K562 (cell line): ENCODE results near the gene UBAC2. TPM values are rescaled to one million over a fixed set of nuclear protein-coding genes. Genes with fewer than 3 reads are reported as not detected.

Experiments used
- ATF1 ChIP-seq, 2 experiments: fragments of 450-650 bp in 1 of 2; IDR thresholded peaks; 2 replicates each; pipeline ENCODE4 v1.6.1; 2016; ENCODE audit warnings: missing compliant biosample characterization in 1 of 2, missing genetic modification characterization in 1 of 2
- CBFA2T3 ChIP-seq: fragments of 450-650 bp; IDR thresholded peaks from 2 replicates; pipeline ENCODE4 v1.6.1; 2017
- CHCHD3 ChIP-seq: fragments of 250-450 bp; sonication (Bioruptor Pico); IDR thresholded peaks from 2 replicates; pipeline ENCODE4 v2.1.2; 2022; ENCODE audit warnings: mild to moderate bottlenecking
- DMBX1 ChIP-seq: fragments of 250-450 bp; sonication (Bioruptor Pico); IDR thresholded peaks from 2 replicates; pipeline ENCODE4 v1.8.0; 2022; ENCODE audit warnings: inconsistent platforms, mild to moderate bottlenecking, moderate library complexity, borderline replicate concordance
- ELF4 ChIP-seq: fragments of 450-650 bp; formaldehyde crosslinking; IDR thresholded peaks from 2 replicates; pipeline ENCODE4 v1.4.0; 2022; ENCODE audit warnings: missing genetic modification characterization
- FOSL1 ChIP-seq: fragments of 200-800 bp; sonication (Bioruptor generic); conservative IDR thresholded peaks from 2 replicates; pipeline ENCODE4 v1.6.1; 2016; ENCODE audit warnings: missing genetic modification characterization, missing compliant biosample characterization
- HDAC1 ChIP-seq, 2 experiments: fragments of 450-650 bp; IDR thresholded peaks; 2 replicates each; pipeline ENCODE4 v1.6.1; 2016 to 2017; ENCODE audit warnings: inconsistent platforms in 1 of 2, mild to moderate bottlenecking in 1 of 2, moderate library complexity in 1 of 2
- HMGN3 ChIP-seq: IDR thresholded peaks from 2 replicates; pipeline ENCODE4 v1.6.1; 2011; ENCODE audit warnings: borderline replicate concordance, low read depth, mild to moderate bottlenecking, mixed read lengths, low read length; ENCODE audit not compliant: insufficient read length; ENCODE audit errors: extremely low read depth
- JUND ChIP-seq, 2 experiments: IDR thresholded peaks; 2 replicates in 1 of 2; 3 replicates in 1 of 2; pipeline ENCODE4 v1.6.1; 2011; ENCODE audit warnings: borderline replicate concordance in 2 of 2, low read depth in 2 of 2, low read length in 2 of 2, improper control_type of control experiment in 1 of 2, missing biosample characterization in 1 of 2, missing genetic modification characterization in 1 of 2, missing genetic modification reagents in 1 of 2
- KDM1A ChIP-seq, 2 experiments: fragments of 450-650 bp; IDR thresholded peaks; 2 replicates each; pipeline ENCODE4 v1.6.1; 2016; ENCODE audit warnings: mild to moderate bottlenecking in 2 of 2
- MITF ChIP-seq: IDR thresholded peaks from 2 replicates; pipeline ENCODE4 v1.6.1; 2014; ENCODE audit warnings: antibody characterized with exemption
- NR2C2 ChIP-seq, 2 experiments: fragments of 200-800 bp in 1 of 2; sonication (Bioruptor generic) in 1 of 2; sonication (generic) in 1 of 2; formaldehyde crosslinking in 1 of 2; IDR thresholded peaks; 2 replicates each; pipeline versions ENCODE4 v1.6.1 to v1.8.0; 2016 to 2022; ENCODE audit warnings: mild to moderate bottlenecking in 1 of 2, missing compliant biosample characterization in 1 of 2, missing genetic modification characterization in 1 of 2, missing genetic modification reagents in 1 of 2
- NR4A1 ChIP-seq, 2 experiments: fragments of 250-450 bp in 1 of 2; fragments of 450-650 bp in 1 of 2; sonication (Bioruptor Pico) in 1 of 2; IDR thresholded peaks; 2 replicates each; pipeline versions ENCODE4 v1.4.0 to v1.6.1; 2016 to 2020; ENCODE audit warnings: mild to moderate bottlenecking in 2 of 2, missing compliant biosample characterization in 1 of 2, missing genetic modification characterization in 1 of 2, moderate library complexity in 1 of 2
- POLR2AphosphoS5 ChIP-seq: IDR thresholded peaks from 2 replicates; pipeline ENCODE4 v1.6.1; 2011; ENCODE audit warnings: mild to moderate bottlenecking, low read depth, low read length, moderate library complexity; ENCODE audit not compliant: control insufficient read depth, insufficient read depth
- RAD51 ChIP-seq: fragments of 450-650 bp; IDR thresholded peaks from 2 replicates; pipeline ENCODE4 v1.7.1; 2016; ENCODE audit warnings: low read depth, mild to moderate bottlenecking, borderline replicate concordance
- RCOR1 ChIP-seq, 2 experiments: IDR thresholded peaks; 2 replicates each; pipeline ENCODE4 v1.6.1; 2012; ENCODE audit warnings: low read depth in 2 of 2, low read length in 2 of 2, borderline replicate concordance in 1 of 2, improper control_type of control experiment in 1 of 2
- TBP ChIP-seq: optimal IDR thresholded peaks from 2 replicates; pipeline ENCODE3; 2011; ENCODE audit warnings: low read depth, low read length, improper control_type of control experiment
- TCF7 ChIP-seq: sonication (generic); IDR thresholded peaks from 2 replicates; pipeline ENCODE4 v1.6.1; 2016; ENCODE audit warnings: antibody characterized with exemption, borderline replicate concordance
- TFE3 ChIP-seq: fragments of 450-650 bp; formaldehyde crosslinking; IDR thresholded peaks from 2 replicates; pipeline ENCODE4 v1.4.0; 2020; ENCODE audit warnings: mild to moderate bottlenecking, mixed read lengths
- TRIM28 ChIP-seq: fragments of 450-650 bp; IDR thresholded peaks from 2 replicates; pipeline ENCODE4 v1.6.1; 2017
- YY1 ChIP-seq, 3 experiments: IDR thresholded peaks; 2 replicates each; pipeline ENCODE4 v1.6.1; 2011; ENCODE audit warnings: low read length in 2 of 3, mild to moderate bottlenecking in 2 of 3, moderate library complexity in 2 of 3, borderline replicate concordance in 1 of 3, control low read depth in 1 of 3, low read depth in 1 of 3; ENCODE audit not compliant: insufficient read depth in 3 of 3, insufficient replicate concordance in 2 of 3, control insufficient read depth in 1 of 3, insufficient read length in 1 of 3; ENCODE audit errors: extremely low read depth in 1 of 3
- ZEB2 ChIP-seq: fragments of 450-650 bp; IDR thresholded peaks from 2 replicates; pipeline ENCODE4 v1.6.1; 2016
- ZNF12 ChIP-seq: sonication (generic); formaldehyde crosslinking; IDR thresholded peaks from 2 replicates; pipeline ENCODE4 v1.4.0; 2020; ENCODE audit warnings: mild to moderate bottlenecking, missing genetic modification reagents
- ZNF436 ChIP-seq: fragments of 250-450, 450-650 bp; sonication (Bioruptor Pico); formaldehyde crosslinking; IDR thresholded peaks from 2 replicates; pipeline ENCODE4 v1.7.0; 2020; ENCODE audit warnings: mild to moderate bottlenecking
- ZNF586 ChIP-seq: fragments of 450-650 bp; formaldehyde crosslinking; conservative IDR thresholded peaks from 2 replicates; pipeline ENCODE4 v1.4.0; 2020; ENCODE audit warnings: mild to moderate bottlenecking, moderate library complexity
- polyA plus RNA-seq, 8 experiments: library from polyadenylated mRNA; depleted of rRNA in 4 of 8; stranded (reverse) in 5 of 8; unstranded in 3 of 8; fragments of >200 nt; fragmentation: Nextera tagmentation in 2 of 8; fragmentation: Illumina TruSeq in 1 of 8; extraction: Ambion mirVana in 2 of 8; extraction: Trizol in 1 of 8; gene quantifications; 2 replicates each; pipeline versions ENCODE4 v1.2.1 to v1.2.3, GENCODE V29; 2011 to 2014; ENCODE audit warnings: inconsistent platforms in 1 of 8, missing spikeins in 1 of 8
- total RNA-seq, 7 experiments: library from RNA; depleted of rRNA in 6 of 7; stranded (reverse); fragments of >200 nt in 6 of 7; fragmentation: Illumina TruSeq in 2 of 7; extraction: Trizol in 2 of 7; gene quantifications; 2 replicates each; pipeline versions ENCODE4 v1.2.1 to v1.2.3, GENCODE V29; 2011 to 2021; ENCODE audit warnings: low replicate concordance in 1 of 7

The UBAC2 gene
- total and polyA plus RNA-seq, 9 of the 15 experiments (the other 6 are each of a cell fraction or from before 2014, with no cell fraction given): 6.0 to 84.1 (median 32.3) TPM

GRCh38 chr13:99434258-99434788, 233.7 kb downstream of the UBAC2 start (continued):
- TF ChIP-seq POLR2AphosphoS5 (no peak), RAD51 (peak; percentile 59), TBP (peak; percentile 51), KDM1A (IDR thresholded peaks at IDR 0.05) (peak; percentile 35 to 47; a peak in 1 of 4 replicates), ATF1 (CRISPR knock-in tag; IDR thresholded peaks at IDR 0.05) (no peak), ATF1 (tag; IDR thresholded peaks at IDR 0.05) (peak; percentile 77), ZEB2 (peak; percentile 78), TRIM28 (peak; percentile 67; the same call in 1 of the 2 replicates), MITF (peak; percentile 82), TCF7 (no peak), ZNF586 (no peak), JUND (IDR thresholded peaks at IDR 0.05; ENCODE audit: borderline replicate concordance, low read depth, low read length) (peak; percentile 81), JUND (tag; IDR thresholded peaks at IDR 0.05; ENCODE audit: borderline replicate concordance, low read depth, low read length) (peak; percentile 79; the same call in 1 of the 3 replicates), ZNF12 (CRISPR knock-in tag) (peak; percentile 100), HMGN3 (no peak), NR4A1 (CRISPR knock-in tag; IDR thresholded peaks at IDR 0.05) (no peak), NR4A1 (tag; IDR thresholded peaks at IDR 0.05) (0 out of 2 replicates have a peak, but pooled peaks have one; percentile 41), HDAC1 (IDR thresholded peaks at IDR 0.05) (peak in 1 of 2 experiments; percentile 51; a peak in 2 of 4 replicates), NR2C2 (CRISPR knock-in tag; IDR thresholded peaks at IDR 0.05) (peak; percentile 78; the same call in 1 of the 2 replicates), NR2C2 (tag; IDR thresholded peaks at IDR 0.05) (peak; percentile 94), TFE3 (peak; percentile 40), ELF4 (no peak), ZNF436 (no peak), CBFA2T3 (peak; percentile 68), YY1 (IDR thresholded peaks at IDR 0.05; ENCODE audit: borderline replicate concordance in 1 of 3, control insufficient read depth in 1 of 3, extremely low read depth in 1 of 3, insufficient read depth in 3 of 3, insufficient read length in 1 of 3, insufficient replicate concordance in 2 of 3, low read depth in 1 of 3, low read length in 2 of 3) (peak in 2 of 3 experiments; percentile 8 to 9), RCOR1 (IDR thresholded peaks at IDR 0.05; ENCODE audit: borderline replicate concordance in 1 of 2, low read depth in 2 of 2, low read length in 2 of 2) (peak in 1 of 2 experiments; percentile 56; a peak in 2 of 4 replicates), DMBX1 (CRISPR knock-in tag) (0 out of 2 replicates have a peak, but pooled peaks have one; percentile 36), CHCHD3 (CRISPR knock-in tag) (no peak), FOSL1 (tag) (peak; percentile 84)
